Sigmoid colon (tissue), 4 donors: Measurements from ENCODE around the gene ACER1.

ENCODE experiments used
- POLR2A ChIP-seq, 2 donors: fragments of 450-650 bp; IDR thresholded peaks; one replicate each; pipeline ENCODE4 v1.6.1; 2016; ENCODE audit warnings: antibody characterized with exemption in 2 of 2, mild to moderate bottlenecking in 2 of 2, moderate library complexity in 2 of 2
- POLR2AphosphoS5 ChIP-seq, 4 donors: sonication (generic); formaldehyde crosslinking; IDR thresholded peaks; one replicate each; pipeline ENCODE4 v1.6.1; 2017; ENCODE audit warnings: antibody characterized with exemption in 4 of 4
- TF ChIP-seq, protein P1 (sequence below), 4 experiments: fragments of 450-650 bp in 3 of 4; fragments of 200-600 bp in 1 of 4; IDR thresholded peaks; one replicate each; pipeline ENCODE4 v1.5.1; 2016 to 2019; ENCODE audit warnings: antibody characterized with exemption in 4 of 4, mild to moderate bottlenecking in 3 of 4, moderate library complexity in 2 of 4

DNA sequence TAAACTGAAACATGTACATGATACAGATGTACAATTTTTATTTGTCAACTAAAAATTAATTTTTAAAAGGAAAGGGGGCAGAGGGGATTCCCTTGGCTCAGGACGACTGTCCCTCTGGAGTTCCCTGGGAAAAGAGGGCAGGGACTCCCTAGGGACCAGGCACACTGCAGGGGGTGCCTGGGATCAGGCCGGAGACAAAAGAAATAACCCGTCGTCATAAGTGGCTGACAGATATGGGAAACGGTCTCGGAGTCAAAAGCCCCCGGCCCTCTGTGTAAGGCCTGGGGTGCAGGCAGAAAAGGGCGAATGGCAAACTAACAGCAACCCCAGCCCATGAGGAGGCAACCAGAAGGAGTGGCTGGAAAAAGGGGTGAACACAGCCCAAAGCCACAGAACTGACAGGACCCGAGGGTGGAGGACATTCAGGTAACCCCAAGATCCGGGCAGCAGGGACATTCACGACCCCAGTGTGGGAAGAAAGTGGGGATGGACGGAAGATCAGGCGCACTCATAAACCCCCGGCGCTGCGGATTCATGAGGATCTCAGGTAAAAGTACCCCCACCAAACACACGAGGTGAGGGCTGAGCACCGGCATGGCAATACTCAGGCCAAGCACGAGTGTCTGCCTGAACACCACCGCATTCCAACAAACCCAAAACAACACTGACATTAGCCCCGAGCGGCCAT lies 60.4 kb downstream of the ACER1 start:
- TF ChIP-seq POLR2A (IDR thresholded peaks at IDR 0.05), result no peak
- TF ChIP-seq, protein P1, sequence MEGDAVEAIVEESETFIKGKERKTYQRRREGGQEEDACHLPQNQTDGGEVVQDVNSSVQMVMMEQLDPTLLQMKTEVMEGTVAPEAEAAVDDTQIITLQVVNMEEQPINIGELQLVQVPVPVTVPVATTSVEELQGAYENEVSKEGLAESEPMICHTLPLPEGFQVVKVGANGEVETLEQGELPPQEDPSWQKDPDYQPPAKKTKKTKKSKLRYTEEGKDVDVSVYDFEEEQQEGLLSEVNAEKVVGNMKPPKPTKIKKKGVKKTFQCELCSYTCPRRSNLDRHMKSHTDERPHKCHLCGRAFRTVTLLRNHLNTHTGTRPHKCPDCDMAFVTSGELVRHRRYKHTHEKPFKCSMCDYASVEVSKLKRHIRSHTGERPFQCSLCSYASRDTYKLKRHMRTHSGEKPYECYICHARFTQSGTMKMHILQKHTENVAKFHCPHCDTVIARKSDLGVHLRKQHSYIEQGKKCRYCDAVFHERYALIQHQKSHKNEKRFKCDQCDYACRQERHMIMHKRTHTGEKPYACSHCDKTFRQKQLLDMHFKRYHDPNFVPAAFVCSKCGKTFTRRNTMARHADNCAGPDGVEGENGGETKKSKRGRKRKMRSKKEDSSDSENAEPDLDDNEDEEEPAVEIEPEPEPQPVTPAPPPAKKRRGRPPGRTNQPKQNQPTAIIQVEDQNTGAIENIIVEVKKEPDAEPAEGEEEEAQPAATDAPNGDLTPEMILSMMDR (IDR thresholded peaks at IDR 0.05), result no peak
- no peak for TF ChIP-seq POLR2AphosphoS5 (IDR thresholded peaks at IDR 0.05)
